GM19240 (cell line): ENCODE data around the gene HPS1.

ENCODE experiments used
- DNase-seq: peaks from one replicate; pipeline ENCODE4 v3.0.0; 2011; ENCODE audit warnings: low spot score; ENCODE audit not compliant: insufficient read length

HPS1 gene

DNA sequence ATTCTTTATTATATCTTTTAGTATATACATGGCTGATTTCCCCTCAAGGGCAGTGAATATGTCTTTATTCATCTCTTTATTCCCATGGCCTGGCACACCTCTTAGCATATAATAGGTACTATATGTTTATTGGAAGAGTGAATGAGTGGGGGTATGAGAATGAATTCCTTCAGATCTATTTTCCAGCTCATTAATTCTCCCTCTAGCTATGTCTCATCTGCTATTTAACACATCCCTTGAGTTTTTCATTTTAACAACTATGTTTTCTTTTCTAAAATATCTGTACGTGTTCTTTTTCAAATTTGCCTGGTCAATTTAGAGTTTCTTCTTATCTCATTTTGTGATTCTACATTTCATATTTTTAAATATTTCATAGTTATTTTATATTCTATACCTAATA lies 14.4 kb downstream of the HPS1 start:
- no peak for DNase-seq

DNA sequence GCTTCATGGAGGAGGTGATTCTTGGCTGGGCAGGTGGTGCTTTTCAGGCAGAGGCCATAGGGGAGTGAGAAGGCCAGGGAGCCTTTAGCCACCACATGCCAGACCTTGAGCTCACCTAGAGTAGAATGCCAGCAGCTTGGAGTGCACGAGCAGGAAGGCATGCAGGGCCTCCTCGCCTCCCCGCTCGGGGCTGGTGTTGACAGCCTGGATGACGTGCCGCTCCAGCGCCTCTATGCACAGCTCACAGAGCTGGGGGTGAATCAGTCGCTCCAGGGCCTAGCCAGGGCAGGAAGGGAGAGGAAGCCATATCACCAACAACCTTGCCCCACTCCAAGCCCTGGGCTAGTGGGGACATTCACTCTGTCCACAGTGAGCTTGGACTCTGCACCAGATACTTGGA lies 15.7 kb downstream of the HPS1 start:
- no peak for DNase-seq

DNA sequence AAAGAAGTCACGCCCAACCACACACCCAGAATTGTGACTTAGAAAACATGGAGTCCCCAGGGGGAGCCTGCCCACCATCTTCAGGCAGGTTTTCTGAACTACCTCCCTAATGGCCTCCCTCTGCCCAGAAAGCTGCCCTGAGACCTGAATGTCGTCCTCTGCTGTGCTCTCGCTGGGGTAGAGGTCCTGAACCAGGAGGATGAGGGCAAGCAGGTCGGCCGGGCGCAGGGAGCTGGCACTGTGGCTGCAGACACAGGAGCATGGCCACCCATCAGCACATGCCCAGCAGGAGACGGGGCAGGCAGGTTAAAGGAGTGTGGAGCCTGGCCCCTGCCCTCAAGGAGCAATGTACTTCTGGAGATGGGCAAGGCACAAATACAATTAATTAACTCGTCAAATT lies 16.3 kb downstream of the HPS1 start:
- no peak for DNase-seq

DNA sequence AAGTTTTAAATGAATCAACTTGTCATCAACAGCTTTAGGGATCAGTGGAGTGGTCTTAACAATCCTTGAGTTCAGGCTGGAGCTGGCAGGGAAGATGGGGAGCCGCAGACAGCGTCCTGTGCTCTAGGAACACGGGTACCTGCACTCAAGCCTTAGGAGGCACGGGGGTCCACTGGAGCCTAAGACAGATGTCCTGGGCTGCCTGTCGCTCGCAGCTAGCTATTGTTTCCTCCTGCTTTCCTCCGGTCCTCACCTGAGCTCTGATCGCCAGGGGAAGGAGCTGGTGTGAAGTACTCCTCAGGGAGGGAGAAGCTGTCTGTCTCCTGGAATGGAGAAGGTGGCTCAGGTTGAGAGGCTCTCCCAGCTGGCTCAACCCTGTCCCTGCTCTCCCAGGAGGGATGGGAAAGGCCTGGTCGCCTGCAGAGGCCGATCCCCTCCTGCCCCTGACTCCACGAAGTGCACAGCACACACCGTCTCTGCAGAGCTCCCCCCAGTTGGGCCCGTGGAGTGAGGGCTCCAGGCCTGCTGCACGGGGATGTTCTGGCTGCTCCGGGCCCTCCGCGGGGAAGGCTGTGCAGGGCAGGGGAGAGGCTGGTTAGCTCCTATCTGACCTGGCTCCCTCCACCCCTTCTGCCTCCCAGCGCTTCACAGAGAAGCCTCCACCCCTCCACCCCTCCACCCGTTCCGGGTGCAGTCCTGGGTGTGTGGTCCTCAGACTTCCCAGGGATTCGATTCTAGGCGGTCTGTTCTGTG lies 17.2 kb downstream of the HPS1 start:
- DNase-seq = no peak

DNA sequence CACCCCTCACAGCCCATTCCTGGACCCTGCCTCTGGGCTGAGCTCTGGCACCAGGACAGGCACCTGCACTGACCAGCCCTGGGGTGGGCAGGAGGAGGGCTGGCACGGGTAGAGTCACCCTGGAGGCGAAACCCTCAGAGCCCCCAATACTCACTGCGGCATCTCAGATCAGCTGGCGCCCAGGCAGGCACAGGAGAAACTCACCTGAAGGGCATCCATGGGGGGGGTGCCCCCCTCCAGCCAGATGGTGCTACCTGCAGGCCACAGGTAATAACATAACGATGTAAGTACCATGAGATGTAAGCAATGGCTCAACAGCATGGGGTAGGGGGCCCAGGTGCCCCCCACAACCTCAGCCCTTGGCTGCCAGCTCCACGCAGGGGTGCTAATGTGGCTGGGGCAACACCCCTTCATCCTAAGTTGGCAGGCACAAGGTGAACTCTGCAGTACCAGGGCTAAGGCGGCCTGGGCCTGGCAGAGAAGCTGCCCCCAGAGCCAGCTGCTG lies 19.7 kb downstream of the HPS1 start:
- no peak for DNase-seq

DNA sequence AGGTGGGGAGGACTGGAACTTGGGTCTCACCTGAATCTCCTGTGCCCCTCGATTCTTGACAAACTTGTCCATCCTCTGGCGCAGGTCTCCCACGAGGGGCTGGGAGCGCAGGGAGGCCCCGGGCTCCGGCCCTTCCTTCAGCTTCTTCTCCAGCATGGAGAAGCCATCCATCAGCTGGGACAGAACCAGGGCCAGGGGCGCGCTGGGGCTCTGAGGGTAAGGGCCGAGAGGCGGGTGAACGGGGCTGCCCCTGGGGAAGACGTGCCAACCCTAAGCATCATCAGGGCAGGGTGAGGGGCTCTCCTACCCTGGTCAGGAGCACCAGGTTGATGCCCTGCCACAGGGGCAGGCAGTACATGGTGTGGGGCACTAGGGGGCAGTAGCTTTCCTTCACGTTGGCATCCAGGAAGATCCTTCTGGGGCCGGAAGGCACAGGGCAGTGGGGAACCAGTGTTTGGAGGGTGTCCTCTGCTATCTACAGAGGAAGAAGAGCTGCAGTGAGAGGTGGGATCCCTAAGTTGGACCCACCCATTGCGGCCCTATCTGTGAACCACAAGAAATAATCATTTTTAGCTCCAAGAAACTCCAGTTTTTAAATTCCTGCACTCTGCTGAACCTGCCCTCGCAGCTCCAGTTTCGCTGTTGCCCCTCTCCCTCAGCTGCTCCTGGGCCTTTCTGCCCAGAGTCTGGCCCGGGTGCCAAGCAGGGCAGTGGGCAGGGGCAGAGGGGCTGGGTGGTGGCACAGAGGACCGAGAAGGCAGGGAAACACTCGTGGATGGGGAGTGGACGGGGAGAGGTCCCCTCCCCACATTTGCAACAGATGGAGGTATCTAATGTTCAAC lies 21.0 kb downstream of the HPS1 start:
- DNase-seq = peak; percentile 49

DNA sequence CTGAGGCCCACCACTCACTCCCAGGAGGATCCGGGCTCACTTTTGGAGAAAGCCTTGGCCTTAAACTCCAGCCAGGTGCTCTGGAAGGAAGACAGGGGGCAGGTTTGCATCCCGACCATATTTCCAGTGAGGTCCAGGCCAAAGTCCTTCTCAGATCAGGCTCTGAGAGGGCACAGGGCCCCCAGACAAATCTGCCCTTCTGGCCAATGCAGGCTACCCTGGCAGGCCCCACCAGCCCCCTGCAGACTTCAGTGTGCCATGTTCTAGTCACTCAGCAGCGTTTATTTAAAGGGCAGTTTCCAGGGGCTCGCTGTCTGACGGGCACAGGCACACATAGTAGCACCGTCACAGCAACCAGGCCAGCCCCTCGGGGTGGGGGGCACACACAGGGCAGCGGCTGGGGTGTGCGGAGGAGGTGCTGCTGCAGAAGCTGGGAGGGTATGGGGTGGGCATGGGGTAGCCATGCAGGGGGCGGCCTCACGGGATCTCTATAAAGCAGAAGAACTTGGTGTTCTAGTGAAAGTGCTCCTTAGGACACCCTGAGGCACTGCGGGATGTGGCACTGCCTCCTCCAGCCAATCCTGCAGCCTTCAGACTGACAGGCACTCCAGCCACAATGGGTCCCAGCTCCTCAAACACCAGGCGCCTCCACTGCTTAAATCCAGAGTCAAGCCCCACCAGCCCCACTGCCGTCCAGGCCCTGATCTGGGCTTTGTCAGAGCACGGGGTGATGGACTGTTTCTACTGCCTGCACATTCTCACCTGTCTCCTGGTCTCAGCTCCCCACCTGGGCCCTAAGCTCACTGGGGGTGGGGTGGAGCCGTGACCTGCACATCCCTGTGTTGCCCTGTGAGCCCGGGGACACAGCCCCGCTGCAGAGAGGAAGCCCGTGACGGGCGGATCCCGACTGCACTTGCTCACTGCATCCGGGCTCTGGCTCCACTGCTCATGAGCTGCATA lies 22.2 kb downstream of the HPS1 start:
- DNase-seq = no peak

DNA sequence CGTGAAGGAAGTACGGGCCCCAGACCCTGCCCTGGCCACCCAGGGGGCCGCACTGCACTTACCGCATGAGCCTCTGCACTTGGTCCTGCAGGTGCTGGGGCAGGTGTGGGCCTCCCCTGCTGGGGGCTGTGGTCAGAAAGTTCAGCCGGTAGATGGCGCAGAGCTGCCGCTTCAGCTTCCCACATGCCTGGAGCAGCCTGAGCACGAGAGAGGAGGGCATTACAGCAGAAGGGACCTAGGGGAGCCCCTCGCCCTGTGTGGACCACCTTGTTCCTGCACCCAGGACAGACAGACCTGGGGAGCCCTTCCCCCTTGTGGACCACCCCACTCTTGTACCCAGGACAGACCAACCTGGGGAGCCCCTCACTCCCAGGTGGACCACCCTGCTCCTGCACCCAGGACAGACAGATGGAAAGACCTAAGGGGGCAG lies 23.0 kb downstream of the HPS1 start:
- DNase-seq = no peak

DNA sequence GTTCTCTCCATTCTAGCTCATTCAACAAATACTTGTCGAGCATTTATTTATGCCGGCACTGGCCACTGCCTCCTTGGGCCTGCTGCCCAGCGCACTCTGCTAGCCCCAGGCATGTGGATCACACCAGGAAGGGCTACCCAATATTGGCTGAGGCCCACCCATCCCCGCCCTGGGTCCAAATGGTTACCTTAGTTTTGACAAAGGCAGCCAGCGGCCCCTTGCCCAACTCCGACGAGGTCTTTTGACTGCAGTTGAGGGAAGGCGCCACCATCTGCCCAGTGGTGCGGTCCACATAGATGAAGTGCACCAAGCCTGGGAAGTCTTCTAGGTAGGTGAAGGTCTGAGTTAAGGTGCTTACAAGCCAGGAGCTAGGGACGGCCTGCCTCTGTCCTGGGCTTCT lies 24.6 kb downstream of the HPS1 start:
- no peak for DNase-seq

DNA sequence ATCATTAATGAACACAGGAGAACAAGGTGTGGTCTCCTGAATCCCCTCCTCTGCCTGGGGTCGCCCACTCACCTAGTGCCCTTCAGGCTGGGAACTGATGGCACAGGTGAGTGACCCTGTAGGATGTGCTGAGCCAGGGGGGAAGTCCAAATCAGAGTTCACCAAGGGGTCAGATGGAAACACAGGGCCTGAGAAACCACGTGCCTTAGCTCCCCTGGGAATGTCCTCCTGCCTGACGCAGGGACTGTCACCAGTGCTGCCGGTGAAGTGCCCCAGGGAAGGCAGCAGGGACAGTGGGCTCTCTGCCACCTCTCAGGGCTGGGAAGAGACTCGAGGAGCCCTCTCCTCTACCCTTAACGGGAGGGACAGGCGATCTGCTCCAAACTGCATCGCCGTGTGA lies 25.9 kb downstream of the HPS1 start:
- no peak for DNase-seq

DNA sequence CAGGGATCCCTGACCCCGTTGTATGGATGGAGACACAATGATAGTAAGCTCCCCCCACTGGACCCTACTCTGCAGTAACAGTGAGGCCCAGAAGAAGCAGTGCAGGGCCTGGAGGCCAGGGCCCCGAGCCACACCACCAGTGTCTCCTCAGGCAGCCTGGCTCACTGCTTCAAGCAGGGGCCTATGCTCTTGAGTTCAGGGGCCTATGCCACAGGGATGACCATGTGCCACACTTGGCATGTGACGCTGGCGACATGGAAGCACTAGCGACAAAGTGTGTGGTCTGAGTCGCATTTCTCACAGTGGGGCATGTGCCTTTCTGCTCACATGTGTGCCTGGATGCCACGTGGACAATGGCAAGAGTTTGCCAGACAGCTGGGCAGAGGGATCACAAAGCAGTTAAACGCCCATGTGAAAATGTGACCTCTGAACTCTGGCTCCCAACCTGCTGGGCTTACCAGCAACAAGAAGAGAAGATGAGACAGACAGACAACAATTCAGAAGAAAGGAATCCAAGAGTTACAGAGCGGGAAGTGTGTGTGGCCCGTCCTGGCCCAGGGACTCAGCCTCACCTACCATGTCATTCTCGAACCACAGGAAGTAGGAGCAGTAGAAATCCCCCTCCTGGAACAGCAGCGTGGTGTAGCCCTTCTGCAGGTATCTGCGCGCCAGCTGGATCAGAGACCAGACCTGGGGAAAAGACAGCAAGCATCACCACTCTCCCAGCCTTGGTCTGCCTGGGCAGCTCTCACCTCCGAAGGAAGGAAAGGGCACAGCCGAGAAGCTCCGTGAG lies 27.1 kb downstream of the HPS1 start:
- no peak for DNase-seq

DNA sequence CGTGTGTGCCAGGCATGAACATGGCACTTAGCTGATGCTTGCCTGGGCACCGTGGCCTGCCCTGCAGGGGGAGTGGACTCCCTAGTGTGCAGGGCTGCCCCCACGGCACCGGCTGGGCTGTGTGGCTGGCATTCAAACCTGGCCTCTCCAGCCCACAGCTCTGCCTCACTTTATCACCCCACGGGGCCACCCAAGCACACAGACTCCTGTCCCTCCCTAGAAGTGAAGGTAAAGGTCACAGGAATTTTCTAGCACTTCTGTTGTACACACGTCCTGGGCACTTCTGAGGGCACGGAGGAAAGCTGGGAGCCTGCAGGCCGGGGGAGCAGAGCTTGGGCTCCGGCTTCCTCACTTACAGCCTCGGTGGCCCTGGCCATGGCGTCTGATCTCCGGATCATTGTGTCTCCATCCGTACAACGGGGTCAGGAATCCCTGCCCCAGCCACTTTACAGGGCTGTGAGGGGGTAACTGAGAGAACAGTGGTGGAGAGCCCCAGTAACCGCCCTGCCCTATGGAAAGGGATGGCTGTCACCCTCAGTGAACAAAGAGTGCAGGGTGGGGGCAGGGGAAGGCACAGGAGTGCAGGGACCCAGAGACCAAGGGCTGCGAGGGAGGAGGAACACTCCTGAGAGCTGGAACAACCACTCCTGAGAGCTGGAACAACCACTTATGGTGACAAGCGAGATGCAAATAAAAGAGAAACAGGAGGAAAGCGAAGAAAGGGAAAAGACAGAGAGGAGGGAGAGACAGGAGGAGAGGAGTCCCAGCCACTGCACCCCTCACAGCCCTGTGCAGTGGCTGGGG lies 27.9 kb downstream of the HPS1 start:
- no peak for DNase-seq

DNA sequence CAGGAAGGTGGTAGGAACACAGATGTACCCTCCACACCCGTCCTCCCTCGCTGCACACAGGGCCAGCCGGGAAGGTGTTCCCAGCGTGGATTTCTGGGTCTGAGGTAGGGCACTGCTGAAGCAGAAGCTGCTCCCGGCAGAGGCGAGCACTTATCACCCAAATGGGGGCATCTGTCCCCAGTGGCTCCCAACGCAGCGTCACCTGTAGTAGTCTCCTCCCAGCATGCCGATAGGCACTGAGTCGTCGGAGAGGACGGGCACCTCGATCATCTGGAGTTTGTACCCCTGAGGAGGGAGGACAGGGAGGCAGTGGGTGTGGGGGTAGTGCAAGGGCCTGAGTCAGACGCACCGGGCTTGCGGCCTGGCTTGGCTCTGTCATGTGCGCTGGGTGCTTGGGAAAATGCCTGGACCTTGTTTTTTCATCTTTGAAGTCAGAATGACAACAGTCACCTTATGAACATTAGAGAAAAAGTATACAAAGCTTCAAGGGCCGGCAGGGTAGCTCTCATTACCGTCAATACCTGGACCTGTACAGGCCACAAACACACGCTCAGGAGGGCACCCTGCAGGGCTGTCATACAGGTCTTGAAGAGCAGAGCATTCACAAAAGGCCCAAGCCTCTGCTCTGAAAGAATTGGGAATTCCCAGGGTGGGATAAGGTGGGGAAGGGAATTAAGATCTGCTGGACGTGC lies 28.6 kb downstream of the HPS1 start:
- DNase-seq = no peak

DNA sequence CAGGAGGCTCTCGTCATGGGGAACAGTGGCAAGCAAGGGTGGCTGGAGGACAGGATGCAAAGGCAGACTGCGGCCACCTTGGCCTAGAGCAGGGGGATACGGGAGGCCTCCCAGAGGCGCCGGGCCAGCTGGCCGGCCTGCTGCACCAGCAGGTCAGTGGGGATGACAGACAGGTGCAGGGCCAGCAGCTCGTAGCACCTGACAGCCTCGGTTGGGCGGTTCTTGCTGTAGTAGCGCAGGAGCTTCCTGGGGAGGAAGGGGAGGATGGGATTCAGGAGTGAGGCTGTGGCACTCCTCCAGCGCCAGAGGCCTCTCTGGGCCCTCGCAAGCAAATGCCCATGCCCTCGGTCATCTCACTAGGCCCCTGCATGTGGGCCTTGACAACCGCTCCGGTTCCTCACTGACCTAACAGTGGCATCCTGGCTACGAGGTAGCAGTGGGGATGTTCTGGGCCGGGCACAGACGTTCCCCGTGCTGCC lies 29.2 kb downstream of the HPS1 start:
- no peak for DNase-seq

DNA sequence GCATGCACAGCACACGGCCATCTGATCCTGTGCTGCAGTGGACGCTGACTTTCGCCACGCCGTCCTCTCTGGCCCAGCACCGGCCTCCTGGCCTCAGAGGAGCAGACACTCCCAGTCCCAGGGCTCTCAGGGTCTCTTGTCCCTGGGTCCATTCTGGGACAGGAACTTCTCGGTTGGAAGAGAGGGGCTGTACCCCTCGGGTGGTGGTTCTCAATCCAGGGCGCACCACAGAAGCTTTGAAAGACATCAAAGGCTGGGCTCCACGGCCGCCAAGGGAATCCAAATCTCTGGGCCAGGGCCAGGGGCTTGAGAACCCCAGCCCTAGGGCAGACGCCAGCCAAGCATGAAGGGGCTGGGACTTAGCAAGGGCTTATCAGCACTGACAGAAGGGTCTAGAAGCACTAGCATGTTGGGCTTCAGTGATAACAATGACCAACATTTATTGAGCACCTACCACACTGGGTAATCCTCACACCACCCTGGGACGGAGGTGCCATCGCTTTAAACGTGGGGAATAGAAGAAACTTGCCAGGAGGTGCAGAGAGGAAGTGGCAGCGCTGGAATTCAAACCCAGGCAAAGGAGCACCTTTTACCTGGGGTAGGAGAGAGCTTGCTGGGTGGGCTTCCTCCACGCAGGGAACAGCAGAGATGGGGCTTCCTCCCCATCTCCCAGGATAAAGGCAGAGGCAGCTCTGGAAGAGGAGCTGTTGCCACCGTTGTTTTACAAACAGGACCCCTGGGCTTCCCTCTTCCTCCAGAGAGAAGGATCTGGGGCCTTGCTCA lies 29.9 kb downstream of the HPS1 start:
- no peak for DNase-seq

DNA sequence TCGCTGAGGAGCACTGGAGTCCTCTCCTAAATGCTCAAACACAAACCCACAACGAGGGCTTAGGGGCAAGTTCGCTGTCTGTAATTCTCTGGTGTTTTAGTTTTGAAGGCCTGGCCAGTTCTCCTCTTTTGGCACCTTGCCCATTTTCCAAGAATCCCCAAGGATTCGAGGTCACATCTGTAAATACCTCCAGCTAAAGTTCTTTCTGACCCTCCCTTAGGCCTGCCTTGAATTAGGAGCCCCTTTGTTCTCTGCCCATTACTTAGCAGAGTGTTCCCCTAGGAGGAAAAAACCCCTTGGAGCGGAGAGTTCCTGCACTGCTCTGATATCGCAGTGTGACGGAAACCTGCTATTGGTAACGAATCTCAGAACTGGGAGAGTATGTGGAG lies 31.0 kb downstream of the HPS1 start:
- no peak for DNase-seq

DNA sequence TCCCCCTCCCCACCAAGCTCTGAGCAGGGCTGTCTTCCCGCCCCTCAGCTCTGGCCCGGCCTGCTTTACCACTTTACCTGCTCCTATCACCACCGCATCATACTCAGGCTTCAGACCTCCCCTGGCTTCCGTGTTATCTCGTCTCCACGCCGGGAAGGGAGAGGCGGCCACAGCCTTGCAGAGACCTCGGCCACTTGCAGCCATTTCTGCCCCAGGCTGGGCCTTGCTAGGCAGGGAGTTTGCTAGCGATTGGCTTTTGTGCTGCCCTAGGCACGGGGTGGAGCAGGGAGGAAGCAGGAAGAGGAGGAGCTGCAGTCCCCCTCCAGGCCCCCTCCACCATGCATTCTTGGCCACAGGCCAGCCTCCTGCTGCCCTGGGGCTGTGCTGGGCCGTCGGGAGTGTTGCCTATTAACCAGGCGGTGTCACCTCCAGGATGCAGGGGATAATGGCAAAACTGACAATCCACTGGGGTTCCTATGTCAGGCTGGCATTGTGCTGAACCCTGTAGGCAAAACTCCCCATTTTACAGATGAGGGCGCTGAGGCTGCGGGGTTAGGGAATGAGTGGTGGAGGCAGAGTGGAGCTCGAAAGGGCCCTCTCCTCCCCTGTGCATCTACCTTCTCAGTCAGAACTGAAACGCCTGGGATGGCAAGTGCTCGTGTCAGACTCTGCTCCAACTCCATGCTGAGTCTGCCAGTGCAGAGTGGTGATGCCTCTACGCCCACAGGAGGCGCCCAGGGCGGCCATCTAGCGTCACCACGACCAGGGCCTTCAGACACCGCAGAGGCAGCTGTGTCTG lies 31.6 kb downstream of the HPS1 start, which contains the start of gene PYROXD2:
PYROXD2 (minus strand) TSS at position 251 of the 799 bp plus-strand sequence; CDS start at position 204, 47 bp downstream.
- DNase-seq = no peak
